CD14-positive monocyte (primary cell): ENCODE measurements around the gene ITGB8. TPM values are rescaled to one million over a fixed set of nuclear protein-coding genes. Genes with fewer than 3 reads are reported as not detected.

ENCODE experiments used
- DNase-seq, 3 donors: peaks; one replicate each; pipeline ENCODE4 v3.0.0-alpha.2; 2011 to 2022
- H2AFZ ChIP-seq: 2 replicates; pipeline ENCODE4 v1.6.0; 2012; ENCODE audit warnings: mild to moderate bottlenecking, low read depth, low read length, inconsistent platforms; ENCODE audit not compliant: insufficient read depth, poor library complexity, severe bottlenecking
- H3K27ac ChIP-seq, 2 donors: 1 replicate in 1 of 2; 2 replicates in 1 of 2; pipeline ENCODE4 v1.5.1; 2012 to 2013; ENCODE audit warnings: low read length in 2 of 2, control low read depth in 1 of 2, inconsistent platforms in 1 of 2, low read depth in 1 of 2, mild to moderate bottlenecking in 1 of 2
- H3K27me3 ChIP-seq, 2 donors: one replicate each; pipeline versions ENCODE4 v1.6.0 to v1.6.1; 2011 to 2013; ENCODE audit warnings: low read length in 2 of 2; ENCODE audit not compliant: control insufficient read depth in 2 of 2, insufficient read depth in 2 of 2
- H3K36me3 ChIP-seq, 2 donors: replicated peaks in 1 of 2; 1 replicate in 1 of 2; 2 replicates in 1 of 2; pipeline versions ENCODE4 v1.5.1 to v1.6.1; 2012 to 2013; ENCODE audit warnings: low read length in 2 of 2, control low read depth in 1 of 2, inconsistent platforms in 1 of 2, mild to moderate bottlenecking in 1 of 2; ENCODE audit not compliant: insufficient read depth in 2 of 2, control insufficient read depth in 1 of 2
- H3K4me1 ChIP-seq, 2 donors: 1 replicate in 1 of 2; 2 replicates in 1 of 2; pipeline versions ENCODE4 v1.5.1 to v1.6.1; 2012 to 2013; ENCODE audit warnings: low read length in 2 of 2, control low read depth in 1 of 2, inconsistent platforms in 1 of 2, mild to moderate bottlenecking in 1 of 2, moderate library complexity in 1 of 2; ENCODE audit not compliant: insufficient read depth in 2 of 2, control insufficient read depth in 1 of 2
- H3K4me2 ChIP-seq: replicated peaks from 2 replicates; pipeline ENCODE3; 2012; ENCODE audit warnings: low read length, moderate library complexity, mild to moderate bottlenecking; ENCODE audit not compliant: poor library complexity, severe bottlenecking; ENCODE audit errors: extremely low read depth
- H3K4me3 ChIP-seq, 3 experiments: fragments of 200-600 bp in 1 of 3; sonication (generic) in 1 of 3; replicated peaks in 1 of 3; 1 replicate in 2 of 3; 2 replicates in 1 of 3; pipeline ENCODE4 v1.5.1; 2011 to 2013; ENCODE audit warnings: low read length in 3 of 3, mild to moderate bottlenecking in 3 of 3, control low read depth in 2 of 3, low read depth in 2 of 3, inconsistent platforms in 1 of 3, moderate library complexity in 1 of 3
- H3K79me2 ChIP-seq: 2 replicates; pipeline ENCODE4 v1.6.0; 2012; ENCODE audit warnings: mild to moderate bottlenecking, control low read depth, inconsistent platforms, low read length, moderate library complexity; ENCODE audit not compliant: insufficient read depth
- H3K9ac ChIP-seq: 2 replicates; pipeline ENCODE4 v1.6.0; 2017; ENCODE audit warnings: low read length, mild to moderate bottlenecking; ENCODE audit not compliant: insufficient read depth, poor library complexity, severe bottlenecking
- H3K9me3 ChIP-seq, 2 donors: replicated peaks in 1 of 2; 1 replicate in 1 of 2; 2 replicates in 1 of 2; pipeline versions ENCODE4 v1.5.1 to v1.6.1; 2012 to 2013; ENCODE audit warnings: low read length in 2 of 2, control low read depth in 1 of 2; ENCODE audit not compliant: control insufficient read depth in 1 of 2, insufficient read depth in 1 of 2
- H4K20me1 ChIP-seq: 2 replicates; pipeline ENCODE4 v1.6.0; 2012; ENCODE audit warnings: mild to moderate bottlenecking, low read length, control low read depth, moderate library complexity; ENCODE audit not compliant: insufficient read depth
- H3K27ac Mint-ChIP-seq, 7 donors: one replicate each; pipeline ENCODE4 v1.8.0; 2020; ENCODE audit warnings: mild to moderate bottlenecking in 7 of 7, mixed read lengths in 7 of 7, moderate library complexity in 6 of 7, inconsistent platforms in 2 of 7
- H3K27me3 Mint-ChIP-seq, 3 donors: one replicate each; pipeline ENCODE4 v1.8.0; 2021 to 2022; ENCODE audit warnings: low read depth in 3 of 3, mild to moderate bottlenecking in 3 of 3, mixed read lengths in 3 of 3, moderate library complexity in 3 of 3, inconsistent platforms in 1 of 3
- H3K36me3 Mint-ChIP-seq, 2 donors: one replicate each; pipeline ENCODE4 v1.8.0; 2020; ENCODE audit warnings: mixed read lengths in 2 of 2, inconsistent platforms in 1 of 2, mild to moderate bottlenecking in 1 of 2
- H3K4me1 Mint-ChIP-seq: one replicate; pipeline ENCODE4 v1.8.0; 2020; ENCODE audit warnings: mild to moderate bottlenecking, mixed read lengths
- H3K4me3 Mint-ChIP-seq, 2 donors: one replicate each; pipeline ENCODE4 v1.8.0; 2020; ENCODE audit warnings: mild to moderate bottlenecking in 2 of 2, mixed read lengths in 2 of 2, moderate library complexity in 1 of 2
- H3K9me3 Mint-ChIP-seq, 7 donors: one replicate each; pipeline ENCODE4 v1.8.0; 2020 to 2022; ENCODE audit warnings: mixed read lengths in 7 of 7, mild to moderate bottlenecking in 6 of 7, moderate library complexity in 6 of 7, inconsistent platforms in 2 of 7
- CTCF ChIP-seq: fragments of 200-600 bp; IDR thresholded peaks from one replicate; pipeline ENCODE4 v1.8.0; 2022; ENCODE audit warnings: antibody characterized with exemption, mild to moderate bottlenecking
- WGBS: methylation state at CpG from one replicate; pipeline ENCODE4 v1.1.5; 2013; ENCODE audit warnings: missing lambda C conversion rate; ENCODE audit not compliant: insufficient coverage; 5-methylcytosine and 5-hydroxymethylcytosine counted together
- intact Hi-C, 2 donors: fragments of 100-400 bp; cut with micrococcal nuclease; formaldehyde crosslinking; loops; one replicate each; pipeline versions ENCODE4 v1.15.0 to v1.15.1; 2023
- polyA plus RNA-seq, 3 donors: library from polyadenylated mRNA; depleted of rRNA in 1 of 3; unstranded in 2 of 3; stranded (reverse) in 1 of 3; fragments of 300-500 nt in 2 of 3; fragments of >200 nt in 1 of 3; fragmentation: Illumina TruSeq in 2 of 3; gene quantifications; 1 replicate in 2 of 3; 2 replicates in 1 of 3; pipeline ENCODE4 v1.2.3, GENCODE V29; 2012 to 2021

ITGB8 gene
- polyA plus RNA-seq, 3 donors: 0.01 to 0.28 (median 0.19) TPM

GRCh38 chr7:20430664-20431063 is 100.0 kb downstream of the ITGB8 start:
- intact Hi-C loops: no loop called here
- no peaks in the 10 kb centered on the region for H3K36me3 ChIP-seq
- no peak overlapping the region for H3K4me3 ChIP-seq
- no peak overlapping the region for H2AFZ ChIP-seq
- H3K4me1 Mint-ChIP-seq: no peaks in the 10 kb centered on the region
- H3K27me3 Mint-ChIP-seq: peaks cover 0 to 3% (median 0%) of the 10 kb centered on the region in 3 donors
- peaks cover 9 to 13% of the 10 kb centered on the region in 2 donors for H3K9me3 ChIP-seq
- peaks cover 6 to 16% (median 11%) of the 10 kb centered on the region in 7 donors for H3K9me3 Mint-ChIP-seq
- no peaks in the 10 kb centered on the region for H3K4me1 ChIP-seq
- TF ChIP-seq CTCF: no peak
- no peak overlapping the region for H3K27ac Mint-ChIP-seq
- H4K20me1 ChIP-seq: no peaks in the 10 kb centered on the region
- no CpG with 5 or more reads among the region's 3 CpGs for WGBS
- H3K79me2 ChIP-seq: no peaks in the 10 kb centered on the region
- no peak for DNase-seq
- no peak overlapping the region for H3K4me3 Mint-ChIP-seq
- H3K36me3 Mint-ChIP-seq: no peaks in the 10 kb centered on the region
- no peaks in the 10 kb centered on the region for H3K27me3 ChIP-seq
- H3K4me2 ChIP-seq: no peak overlapping the region
- H3K9ac ChIP-seq: no peak overlapping the region
- H3K27ac ChIP-seq: no peak overlapping the region

- Histone ChIP-seq H4K20me1 (no peaks in the 10 kb centered on the region), H3K79me2 (no peaks in the 10 kb centered on the region), H3K9me3 (peaks cover 6 to 8% of the 10 kb centered on the region in 2 donors), H3K27ac (no peak overlapping the region), H3K4me2 (no peak overlapping the region), H3K4me3 (no peak overlapping the region), H3K27me3 (no peaks in the 10 kb centered on the region), H3K4me1 (no peaks in the 10 kb centered on the region), H3K9ac (no peak overlapping the region), H3K36me3 (no peaks in the 10 kb centered on the region), H2AFZ (no peak overlapping the region)
- H3K27ac Mint-ChIP-seq: no peak overlapping the region
- no CpG with 5 or more reads among the region's 2 CpGs for WGBS
- no peak overlapping the region for H3K4me3 Mint-ChIP-seq
- intact Hi-C loops: no loop called here
- H3K36me3 Mint-ChIP-seq: no peaks in the 10 kb centered on the region
- DNase-seq: no peak
- H3K9me3 Mint-ChIP-seq: peaks cover 2 to 11% (median 7%) of the 10 kb centered on the region in 7 donors
- peaks cover 0 to 3% (median 0%) of the 10 kb centered on the region in 3 donors for H3K27me3 Mint-ChIP-seq
- H3K4me1 Mint-ChIP-seq: no peaks in the 10 kb centered on the region
- no peak for TF ChIP-seq CTCF
These were observed 100.4 kb downstream of the ITGB8 start for GRCh38 chr7:20431146-20431545.
